GM21447 (cell line): ENCODE data around the gene GLRX2.

Experiments
- ATAC-seq: cut with Tn5 transposase; IDR thresholded peaks from one replicate; pipeline ENCODE4 v1.9.1; 2021; ENCODE audit not compliant: unreplicated experiment

GLRX2 gene

GRCh38 chr1:193113258-193113991 lies 8.2 kb upstream of the GLRX2 start:
- ATAC-seq = no peak

- ATAC-seq = no peak
Observed at GRCh38 chr1:193111641-193112090, 6.5 kb upstream of the GLRX2 start.

DNA sequence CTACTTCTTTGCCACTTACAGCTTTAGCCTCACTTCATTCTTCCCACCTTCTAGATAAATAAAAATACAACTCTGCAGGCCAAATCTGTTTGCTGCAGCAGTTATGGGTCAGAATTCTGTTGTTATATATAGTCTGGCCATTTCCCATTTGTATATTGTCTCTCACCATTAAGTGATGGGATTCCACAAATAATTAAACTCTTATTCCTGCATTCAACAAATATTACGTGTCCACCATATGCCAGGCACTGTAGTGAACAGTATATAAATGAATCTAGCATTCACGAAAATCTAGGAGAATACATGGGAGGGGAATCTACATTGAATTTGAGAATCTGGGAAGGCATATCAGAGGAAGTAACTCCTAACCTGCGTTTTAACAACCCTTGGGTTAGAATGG lies 5.7 kb upstream of the GLRX2 start:
- no peak for ATAC-seq

- ATAC-seq = no peak
Observed at GRCh38 chr1:193110246-193110645, 5.0 kb upstream of the GLRX2 start.

DNA sequence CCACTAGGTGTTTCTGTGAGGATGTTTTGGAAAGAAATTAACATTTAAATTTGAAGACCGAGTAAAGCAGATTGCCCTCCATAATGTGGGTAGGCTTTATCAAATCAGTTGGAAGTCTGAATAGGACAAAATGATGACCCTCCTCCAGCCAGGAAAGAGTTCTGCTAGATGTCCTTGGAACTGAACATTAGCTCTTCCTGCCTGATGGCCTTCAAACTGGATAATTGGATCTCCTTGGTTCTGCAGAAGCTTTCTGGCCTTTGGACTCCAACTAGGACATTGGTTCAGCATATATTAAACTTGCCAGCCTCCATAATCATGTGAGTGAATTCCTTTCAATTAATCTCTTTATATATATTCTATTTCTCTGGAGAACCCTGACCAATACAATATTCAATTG lies 4.4 kb upstream of the GLRX2 start:
- no peak for ATAC-seq

DNA sequence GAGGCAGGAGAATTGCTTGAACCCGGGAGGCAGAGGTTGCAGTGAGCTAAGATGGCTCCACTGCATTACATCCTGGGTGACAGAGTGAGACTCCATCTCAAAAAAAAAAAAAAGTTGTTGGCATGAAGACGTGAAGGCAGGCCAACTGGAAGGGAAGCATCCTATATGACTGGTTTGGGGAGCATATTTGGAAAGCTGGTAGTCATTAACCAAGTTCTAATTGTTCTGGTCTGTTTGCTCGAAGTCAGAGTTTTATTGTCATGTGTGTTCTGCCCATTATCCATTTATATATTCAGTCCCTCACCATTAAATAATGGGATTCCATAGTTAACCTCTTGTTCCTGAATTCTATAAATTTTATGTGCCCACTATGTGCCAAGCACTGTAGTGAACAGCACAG lies 3.3 kb upstream of the GLRX2 start:
- ATAC-seq = no peak

DNA sequence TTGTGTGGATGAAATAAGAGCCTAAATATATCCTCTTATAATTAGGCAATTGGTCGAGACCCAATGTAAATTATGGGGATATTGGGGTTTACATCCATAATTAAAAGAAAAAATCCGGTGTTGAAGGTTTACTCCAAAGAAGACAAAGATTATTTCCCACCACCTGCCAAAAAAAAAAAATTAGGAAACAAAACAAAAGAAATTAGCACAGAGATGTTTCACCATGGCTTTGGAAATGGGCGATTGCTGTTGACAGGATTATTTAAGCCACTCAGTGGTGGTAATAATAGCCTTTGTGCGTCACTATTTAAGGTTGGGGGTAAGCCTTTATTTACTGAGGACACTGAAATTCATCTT lies 585 bp upstream of the GLRX2 start:
- no peak for ATAC-seq

- ATAC-seq = peak; percentile 43
Observed at GRCh38 chr1:193104502-193104906, 710 bp downstream of the GLRX2 start.

GRCh38 chr1:193103759-193104501 lies 1.3 kb downstream of the GLRX2 start:
- no peak for ATAC-seq

GRCh38 chr1:193102662-193103061 lies 2.6 kb downstream of the GLRX2 start:
- no peak for ATAC-seq

- ATAC-seq = no peak
Observed at GRCh38 chr1:193094112-193094511, 11.1 kb downstream of the GLRX2 start.

GRCh38 chr1:193090865-193091264 lies 14.3 kb downstream of the GLRX2 start:
- no peak for ATAC-seq

- ATAC-seq = no peak
Observed at GRCh38 chr1:193087893-193088292, 17.3 kb downstream of the GLRX2 start.

- no peak for ATAC-seq
Observed at GRCh38 chr1:193086342-193086741, 18.9 kb downstream of the GLRX2 start.

DNA sequence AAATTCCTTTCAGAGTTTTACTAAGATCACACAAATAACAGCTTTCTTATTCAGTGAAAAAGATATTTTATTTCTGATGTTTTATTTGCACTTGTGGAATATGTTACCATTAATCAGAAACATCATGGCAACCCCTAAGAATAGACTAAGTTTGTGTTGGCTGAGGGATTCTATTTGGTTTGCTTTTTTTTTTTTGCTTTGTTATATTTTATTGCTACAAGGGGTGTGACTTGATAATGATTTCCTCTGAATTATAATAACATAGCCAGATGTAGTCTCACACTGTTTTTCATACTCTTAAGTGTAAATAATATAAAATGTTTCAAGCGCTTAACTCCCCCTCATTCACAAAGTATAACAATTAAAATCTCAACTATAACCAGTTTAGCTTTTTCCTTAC lies 20.0 kb downstream of the GLRX2 start:
- ATAC-seq = no peak

- peak; percentile 98 for ATAC-seq
Observed at GRCh38 chr1:193083365-193084088, 21.7 kb downstream of the GLRX2 start.

DNA sequence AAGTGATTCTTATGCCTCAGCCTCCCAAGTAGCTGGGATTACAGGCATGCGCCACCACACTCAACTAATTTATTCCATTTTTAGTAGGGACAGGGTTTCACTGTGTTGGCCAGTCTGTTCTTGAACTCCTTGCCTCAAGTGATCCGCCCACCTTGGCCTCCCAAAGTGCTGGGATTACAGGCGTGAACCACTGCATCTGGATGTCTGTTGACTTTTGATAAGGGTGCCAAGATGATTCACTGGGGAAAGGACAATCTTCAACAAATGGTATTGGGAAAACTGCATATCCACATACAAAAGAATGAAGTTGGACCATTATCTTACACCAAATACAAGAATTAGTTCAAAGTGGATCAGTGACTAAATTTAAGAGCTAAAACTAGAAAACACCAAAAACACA lies 26.0 kb downstream of the GLRX2 start:
- ATAC-seq = no peak

DNA sequence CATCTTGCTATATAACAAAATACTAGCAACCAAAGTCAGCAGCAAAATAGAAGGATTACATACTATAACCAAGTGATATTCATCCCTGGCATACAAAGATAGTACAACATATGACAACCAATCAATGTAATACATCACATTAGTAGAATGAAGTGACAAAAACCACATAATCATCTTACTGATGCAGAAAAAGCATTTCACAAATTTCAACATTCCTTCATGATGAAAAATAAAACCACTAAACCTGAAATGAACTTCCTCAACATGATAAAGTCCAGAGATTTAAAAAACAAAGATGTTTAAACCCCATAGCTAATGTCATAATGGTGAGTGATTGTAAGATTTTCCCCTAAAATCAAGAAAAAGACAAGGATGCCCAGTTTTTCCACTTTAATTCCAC lies 27.2 kb downstream of the GLRX2 start:
- ATAC-seq = no peak

GRCh38 chr1:193070942-193071341 lies 34.3 kb downstream of the GLRX2 start:
- peak; percentile 47 for ATAC-seq

- peak; percentile 30 for ATAC-seq
Observed at GRCh38 chr1:193070386-193070753, 34.8 kb downstream of the GLRX2 start.

DNA sequence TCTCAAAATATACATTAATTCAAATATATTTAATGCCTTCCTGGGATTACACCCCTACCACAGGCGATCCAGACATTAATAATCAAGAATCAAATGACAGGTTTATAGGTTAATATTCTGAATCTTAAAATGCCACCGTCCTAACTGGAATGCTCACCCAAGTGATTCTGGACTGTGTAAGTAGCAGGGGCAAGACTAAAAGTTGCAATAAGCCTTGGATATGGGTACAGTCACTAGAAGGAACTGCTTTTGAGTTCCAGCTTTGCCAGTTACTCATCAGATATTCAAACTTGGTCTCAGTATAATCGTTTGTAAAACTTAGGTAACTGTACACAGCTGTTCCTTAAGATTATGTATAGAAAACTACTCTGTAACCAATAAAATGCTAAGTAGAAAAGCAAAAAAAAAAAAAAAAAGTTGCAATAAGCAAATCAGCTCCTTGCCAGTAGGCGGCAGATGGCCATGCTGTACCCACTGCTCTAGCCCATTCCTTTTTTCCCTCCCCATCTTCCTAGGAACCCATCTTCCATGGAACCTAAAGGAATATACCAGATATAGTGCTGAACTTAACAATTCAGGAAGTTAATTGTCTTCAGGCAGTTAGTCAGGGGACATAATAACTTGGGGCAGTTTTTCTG lies 35.3 kb downstream of the GLRX2 start:
- ATAC-seq = no peak

DNA sequence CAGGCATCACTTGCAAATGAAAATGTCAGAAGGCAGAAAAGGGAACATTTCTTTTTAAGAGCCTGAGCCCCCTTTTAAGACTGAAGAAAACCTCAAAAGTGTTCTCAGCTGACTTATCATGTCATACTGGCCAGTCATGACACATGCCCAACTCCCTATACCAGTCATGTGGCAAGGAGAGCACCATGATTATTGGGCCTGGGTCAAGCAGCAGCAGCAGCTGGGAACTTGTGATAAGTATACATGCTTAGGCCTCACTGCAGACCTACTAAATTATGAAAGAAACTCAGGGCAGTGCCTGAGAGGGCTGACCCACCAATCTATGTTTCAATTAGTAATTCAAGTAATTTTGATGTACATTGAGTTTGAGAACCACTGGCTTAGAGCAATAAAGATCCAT lies 37.2 kb downstream of the GLRX2 start:
- ATAC-seq = no peak
